Thyroid gland (tissue), 4 donors: ENCODE measurements around the gene ST3GAL3.

ENCODE experiments used
- CTCF ChIP-seq, 6 experiments: fragments of 200-600 bp in 3 of 6; fragments of 450-650 bp in 3 of 6; sonication (generic) in 3 of 6; IDR thresholded peaks; one replicate each; pipeline ENCODE4 v1.5.1; 2016 to 2019; ENCODE audit warnings: antibody characterized with exemption in 6 of 6, mild to moderate bottlenecking in 2 of 6, inconsistent platforms in 1 of 6, moderate library complexity in 1 of 6
- POLR2A ChIP-seq, 2 donors: fragments of 450-650 bp; IDR thresholded peaks; one replicate each; pipeline ENCODE4 v1.6.1; 2017; ENCODE audit warnings: antibody characterized with exemption in 2 of 2, mild to moderate bottlenecking in 2 of 2, moderate library complexity in 1 of 2

- TF ChIP-seq POLR2A (IDR thresholded peaks at IDR 0.05), result no peak
- no peak for TF ChIP-seq CTCF (IDR thresholded peaks at IDR 0.05)
Observed at GRCh38 chr1:43786960-43787359, 79.6 kb downstream of the ST3GAL3 start.
